Measurements from ENCODE around the gene MAPKAPK5.

MAPKAPK5 gene

GRCh38 chr12:111901182-111901581 is 59.2 kb downstream of the MAPKAPK5 start:
- Histone ChIP-seq H3K27me3 (ENCODE audit: insufficient read depth, low read length) (no peaks in the 10 kb centered on the region), H3K9me3 (ENCODE audit: insufficient read depth, low read depth, low read length) (no peaks in the 10 kb centered on the region), H3K9ac (ENCODE audit: low read depth, low read length) (no peak overlapping the region), H3K4me3 (ENCODE audit: low read length) (no peak overlapping the region), H3K4me1 (ENCODE audit: insufficient read depth, low read length) (no peaks in the 10 kb centered on the region), H3K27ac (ENCODE audit: low read length) (no peak overlapping the region), H3K36me3 (ENCODE audit: insufficient read depth, low read depth, low read length) (peaks cover 31% of the 10 kb centered on the region)

DNA sequence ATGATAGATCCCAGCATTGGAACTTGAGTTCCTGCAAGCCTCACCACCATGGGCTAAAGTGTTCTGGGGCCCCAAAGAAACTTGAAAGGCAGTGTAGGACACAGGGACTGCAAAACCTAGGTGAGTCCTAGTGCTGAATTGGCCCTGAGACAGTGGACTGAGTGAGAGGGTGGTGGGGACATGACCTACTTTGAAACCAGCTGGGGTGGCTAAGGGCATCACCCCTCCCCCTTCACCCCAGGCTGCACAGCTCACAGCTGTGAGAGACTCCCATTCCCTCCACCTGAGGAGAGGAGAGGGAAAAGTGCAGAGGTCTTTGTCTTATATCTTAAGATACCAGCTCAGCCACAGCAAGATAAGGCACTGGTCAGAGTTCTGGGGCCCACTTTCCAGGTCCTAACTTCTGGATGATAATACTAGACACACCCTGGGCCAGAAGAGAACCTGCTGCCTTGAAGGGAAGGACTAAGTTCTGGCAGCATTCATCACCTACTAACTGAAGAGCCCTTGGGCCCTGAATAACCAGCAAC is 62.5 kb downstream of the MAPKAPK5 start:
- no peak overlapping the region for H3K27ac ChIP-seq (ENCODE audit: low read length)
- H3K9me3 ChIP-seq (ENCODE audit: insufficient read depth, low read depth, low read length): peaks cover 9% of the 10 kb centered on the region
- H3K4me1 ChIP-seq (ENCODE audit: insufficient read depth, low read length): no peaks in the 10 kb centered on the region
- 0 out of 2 replicates have a peak, but pooled peaks cover 6% of the 10 kb centered on the region for H3K36me3 ChIP-seq (ENCODE audit: insufficient read depth, low read depth, low read length)
- no peak overlapping the region for H3K9ac ChIP-seq (ENCODE audit: low read depth, low read length)
- no peaks in the 10 kb centered on the region for H3K27me3 ChIP-seq (ENCODE audit: insufficient read depth, low read length)
- no peak overlapping the region for H3K4me3 ChIP-seq (ENCODE audit: low read length)

- Histone ChIP-seq H3K27ac (ENCODE audit: low read length) (no peak overlapping the region), H3K27me3 (ENCODE audit: insufficient read depth, low read length) (no peaks in the 10 kb centered on the region), H3K9ac (ENCODE audit: low read depth, low read length) (no peak overlapping the region), H3K36me3 (ENCODE audit: insufficient read depth, low read depth, low read length) (no peaks in the 10 kb centered on the region), H3K4me1 (ENCODE audit: insufficient read depth, low read length) (no peaks in the 10 kb centered on the region), H3K9me3 (ENCODE audit: insufficient read depth, low read depth, low read length) (peaks cover 14% of the 10 kb centered on the region), H3K4me3 (ENCODE audit: low read length) (no peak overlapping the region)
Measured at GRCh38 chr12:111905502-111905901, 63.5 kb downstream of the MAPKAPK5 start.

DNA sequence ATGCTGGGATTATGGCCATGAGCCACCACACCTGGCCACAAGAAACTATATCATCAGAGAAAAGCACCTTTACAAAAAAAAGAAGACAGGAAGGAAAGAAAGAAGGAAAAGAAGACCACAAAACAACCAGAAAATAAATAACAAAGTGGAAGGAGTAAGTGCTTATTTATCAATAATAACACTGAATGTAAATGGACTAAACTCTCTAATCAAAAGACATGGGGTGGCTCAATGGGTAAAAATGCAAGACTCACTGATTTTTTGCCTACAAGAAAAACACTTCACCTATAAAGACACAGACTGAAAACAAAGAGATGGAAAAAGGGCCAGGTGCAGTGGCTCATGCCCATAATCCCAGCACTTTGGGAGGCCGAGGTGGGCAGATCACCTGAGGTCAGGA is 65.7 kb downstream of the MAPKAPK5 start:
- no peak overlapping the region for H3K9ac ChIP-seq (ENCODE audit: low read depth, low read length)
- peaks cover 14% of the 10 kb centered on the region for H3K9me3 ChIP-seq (ENCODE audit: insufficient read depth, low read depth, low read length)
- no peak overlapping the region for H3K27ac ChIP-seq (ENCODE audit: low read length)
- H3K4me1 ChIP-seq (ENCODE audit: insufficient read depth, low read length): no peaks in the 10 kb centered on the region
- no peaks in the 10 kb centered on the region for H3K27me3 ChIP-seq (ENCODE audit: insufficient read depth, low read length)
- H3K4me3 ChIP-seq (ENCODE audit: low read length): no peak overlapping the region
- no peaks in the 10 kb centered on the region for H3K36me3 ChIP-seq (ENCODE audit: insufficient read depth, low read depth, low read length)

DNA sequence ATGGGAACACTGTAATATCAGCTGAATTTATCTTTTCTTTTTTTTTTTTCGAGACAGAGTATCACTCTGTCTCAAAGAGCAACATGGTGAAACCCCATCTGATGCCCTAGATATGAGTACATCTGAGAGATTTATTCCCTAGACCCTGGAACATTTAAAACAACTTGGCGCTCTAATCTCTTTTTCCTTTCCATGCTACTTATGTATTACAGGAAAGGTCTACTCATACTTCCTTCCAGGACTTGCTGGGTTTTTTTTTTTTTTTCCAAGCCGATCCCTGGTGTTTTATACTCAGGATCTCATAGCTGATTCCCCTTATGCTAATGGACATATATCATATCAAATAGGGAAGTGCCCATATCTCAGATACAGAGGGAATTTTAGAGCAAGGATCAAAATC is 83.1 kb downstream of the MAPKAPK5 start:
- Histone ChIP-seq H3K9me3 (ENCODE audit: insufficient read depth, low read depth, low read length) (no peaks in the 10 kb centered on the region), H3K4me1 (ENCODE audit: insufficient read depth, low read length) (no peaks in the 10 kb centered on the region), H3K27ac (ENCODE audit: low read length) (no peak overlapping the region), H3K27me3 (ENCODE audit: insufficient read depth, low read length) (no peaks in the 10 kb centered on the region), H3K36me3 (ENCODE audit: insufficient read depth, low read depth, low read length) (no peaks in the 10 kb centered on the region), H3K9ac (ENCODE audit: low read depth, low read length) (no peak overlapping the region), H3K4me3 (ENCODE audit: low read length) (no peak overlapping the region)

DNA sequence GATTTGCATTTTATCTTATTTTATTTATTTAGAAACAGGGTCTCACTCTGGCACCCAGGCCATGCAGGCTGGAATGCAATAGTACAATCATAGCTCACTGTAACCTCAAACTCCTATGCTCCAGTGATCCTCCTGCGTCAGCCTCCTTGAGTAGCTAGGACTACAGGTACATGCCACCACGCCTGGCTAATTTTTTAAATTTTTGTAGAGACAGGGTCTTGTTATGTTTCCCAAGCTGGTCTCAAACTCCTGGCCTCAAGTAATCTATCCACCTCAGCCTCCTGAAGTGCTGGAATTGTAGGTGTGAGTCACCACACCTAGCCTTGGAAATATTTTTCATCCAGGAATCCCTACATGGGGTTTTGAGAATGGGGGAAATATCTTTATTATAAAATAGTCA is 84.6 kb downstream of the MAPKAPK5 start:
- no peaks in the 10 kb centered on the region for H3K36me3 ChIP-seq (ENCODE audit: insufficient read depth, low read depth, low read length)
- H3K4me1 ChIP-seq (ENCODE audit: insufficient read depth, low read length): no peaks in the 10 kb centered on the region
- H3K27ac ChIP-seq (ENCODE audit: low read length): no peak overlapping the region
- H3K9me3 ChIP-seq (ENCODE audit: insufficient read depth, low read depth, low read length): no peaks in the 10 kb centered on the region
- no peak overlapping the region for H3K9ac ChIP-seq (ENCODE audit: low read depth, low read length)
- no peaks in the 10 kb centered on the region for H3K27me3 ChIP-seq (ENCODE audit: insufficient read depth, low read length)
- no peak overlapping the region for H3K4me3 ChIP-seq (ENCODE audit: low read length)

DNA sequence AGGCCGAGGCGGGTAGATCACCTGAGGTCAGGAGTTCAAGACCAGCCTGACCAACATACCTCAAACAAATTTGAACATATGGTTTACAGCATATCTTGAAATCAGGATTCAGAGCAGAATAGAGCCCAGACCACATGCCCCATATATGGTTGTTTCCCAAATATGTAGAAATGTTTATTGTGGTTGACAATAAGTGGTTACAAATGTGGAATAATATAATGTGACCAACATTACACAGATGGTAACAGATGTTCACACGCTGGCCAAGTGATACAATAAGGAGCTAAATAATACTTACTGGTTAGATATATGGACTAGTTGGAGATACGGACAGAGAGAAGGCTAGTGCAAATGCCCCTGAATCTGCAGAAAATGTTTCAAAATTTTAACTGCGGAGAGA is 85.3 kb downstream of the MAPKAPK5 start:
- H3K9me3 ChIP-seq (ENCODE audit: insufficient read depth, low read depth, low read length): no peaks in the 10 kb centered on the region
- H3K27ac ChIP-seq (ENCODE audit: low read length): no peak overlapping the region
- H3K27me3 ChIP-seq (ENCODE audit: insufficient read depth, low read length): no peaks in the 10 kb centered on the region
- no peak overlapping the region for H3K4me3 ChIP-seq (ENCODE audit: low read length)
- H3K4me1 ChIP-seq (ENCODE audit: insufficient read depth, low read length): no peaks in the 10 kb centered on the region
- no peak overlapping the region for H3K9ac ChIP-seq (ENCODE audit: low read depth, low read length)
- H3K36me3 ChIP-seq (ENCODE audit: insufficient read depth, low read depth, low read length): no peaks in the 10 kb centered on the region

DNA sequence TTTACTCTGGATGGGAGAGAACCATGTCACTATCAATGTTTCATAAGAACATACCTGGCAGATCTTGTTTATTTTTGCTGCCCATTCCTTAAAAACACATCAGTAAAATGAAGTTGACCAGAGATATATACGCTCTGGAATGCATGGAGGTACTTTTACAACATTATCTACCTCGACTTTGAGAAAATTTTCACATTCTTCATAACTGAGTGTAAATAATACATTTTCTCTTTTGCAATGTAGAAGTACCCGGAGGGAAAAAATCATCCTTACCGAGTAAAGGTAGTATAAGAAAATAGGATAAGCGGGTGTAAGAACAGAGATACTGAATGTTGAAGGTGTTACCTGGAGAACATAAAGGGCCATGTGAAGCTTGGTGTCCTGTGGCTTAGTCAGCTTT is 90.2 kb downstream of the MAPKAPK5 start:
- Histone ChIP-seq H3K36me3 (ENCODE audit: insufficient read depth, low read depth, low read length) (no peaks in the 10 kb centered on the region), H3K27me3 (ENCODE audit: insufficient read depth, low read length) (no peaks in the 10 kb centered on the region), H3K27ac (ENCODE audit: low read length) (no peak overlapping the region), H3K9me3 (ENCODE audit: insufficient read depth, low read depth, low read length) (no peaks in the 10 kb centered on the region), H3K4me1 (ENCODE audit: insufficient read depth, low read length) (no peaks in the 10 kb centered on the region), H3K9ac (ENCODE audit: low read depth, low read length) (no peak overlapping the region), H3K4me3 (ENCODE audit: low read length) (no peak overlapping the region)

GRCh38 chr12:111936869-111937268 is 94.8 kb downstream of the MAPKAPK5 start:
- Histone ChIP-seq H3K9me3 (ENCODE audit: insufficient read depth, low read depth, low read length) (no peaks in the 10 kb centered on the region), H3K9ac (ENCODE audit: low read depth, low read length) (no peak overlapping the region), H3K27ac (ENCODE audit: low read length) (no peak overlapping the region), H3K4me1 (ENCODE audit: insufficient read depth, low read length) (no peaks in the 10 kb centered on the region), H3K36me3 (ENCODE audit: insufficient read depth, low read depth, low read length) (no peaks in the 10 kb centered on the region), H3K27me3 (ENCODE audit: insufficient read depth, low read length) (no peaks in the 10 kb centered on the region), H3K4me3 (ENCODE audit: low read length) (no peak overlapping the region)

- no peaks in the 10 kb centered on the region for H3K4me1 ChIP-seq (ENCODE audit: insufficient read depth, low read length)
- H3K9me3 ChIP-seq (ENCODE audit: insufficient read depth, low read depth, low read length): no peaks in the 10 kb centered on the region
- no peaks in the 10 kb centered on the region for H3K36me3 ChIP-seq (ENCODE audit: insufficient read depth, low read depth, low read length)
- no peak overlapping the region for H3K4me3 ChIP-seq (ENCODE audit: low read length)
- H3K27me3 ChIP-seq (ENCODE audit: insufficient read depth, low read length): no peaks in the 10 kb centered on the region
- H3K27ac ChIP-seq (ENCODE audit: low read length): no peak overlapping the region
- no peak overlapping the region for H3K9ac ChIP-seq (ENCODE audit: low read depth, low read length)
Measured at GRCh38 chr12:111937429-111937828, 95.4 kb downstream of the MAPKAPK5 start.

DNA sequence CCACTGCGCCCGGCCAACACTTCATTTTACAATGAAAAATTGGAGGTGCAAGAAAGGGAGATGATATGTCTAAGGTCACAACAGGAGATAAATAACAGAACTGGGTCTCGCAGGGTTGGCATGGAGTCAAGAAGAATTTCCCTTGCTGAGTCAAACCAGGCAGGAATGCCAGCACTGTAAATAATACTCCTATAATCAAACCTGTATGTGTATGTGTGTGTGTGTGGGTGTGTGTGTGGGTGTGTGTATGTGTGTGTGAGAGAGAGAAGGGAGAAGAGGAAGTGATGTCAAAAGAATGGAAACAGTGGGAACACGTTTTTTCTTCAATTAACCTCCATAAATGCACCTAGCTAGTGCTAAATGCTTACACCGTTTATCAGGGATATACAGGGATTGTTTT is 100.5 kb downstream of the MAPKAPK5 start:
- no peaks in the 10 kb centered on the region for H3K9me3 ChIP-seq (ENCODE audit: insufficient read depth, low read depth, low read length)
- no peaks in the 10 kb centered on the region for H3K4me1 ChIP-seq (ENCODE audit: insufficient read depth, low read length)
- H3K27ac ChIP-seq (ENCODE audit: low read length): no peak overlapping the region
- no peak overlapping the region for H3K4me3 ChIP-seq (ENCODE audit: low read length)
- no peak overlapping the region for H3K9ac ChIP-seq (ENCODE audit: low read depth, low read length)
- H3K27me3 ChIP-seq (ENCODE audit: insufficient read depth, low read length): no peaks in the 10 kb centered on the region
- no peaks in the 10 kb centered on the region for H3K36me3 ChIP-seq (ENCODE audit: insufficient read depth, low read depth, low read length)

- Histone ChIP-seq H3K27ac (ENCODE audit: low read length) (no peak overlapping the region), H3K9ac (ENCODE audit: low read depth, low read length) (no peak overlapping the region), H3K27me3 (ENCODE audit: insufficient read depth, low read length) (no peaks in the 10 kb centered on the region), H3K4me3 (ENCODE audit: low read length) (no peak overlapping the region), H3K4me1 (ENCODE audit: insufficient read depth, low read length) (no peaks in the 10 kb centered on the region), H3K36me3 (ENCODE audit: insufficient read depth, low read depth, low read length) (no peaks in the 10 kb centered on the region), H3K9me3 (ENCODE audit: insufficient read depth, low read depth, low read length) (no peaks in the 10 kb centered on the region)
Measured at GRCh38 chr12:111943929-111944328, 101.9 kb downstream of the MAPKAPK5 start.
